Esophagus squamous epithelium (tissue), 5 donors: ENCODE results near the gene RAPGEF5. TPM values are rescaled to one million over a fixed set of nuclear protein-coding genes. Genes with fewer than 3 reads are reported as not detected.

Source experiments
- DNase-seq: peaks from one replicate; lab custom pipeline; 2025; lab: John Stamatoyannopoulos, UW
- H3K27ac ChIP-seq, 4 donors: fragments of 200-600 bp; sonication (generic); one replicate each; pipeline ENCODE4 v1.5.1; 2016 to 2019; ENCODE audit warnings: mild to moderate bottlenecking in 1 of 4
- H3K27me3 ChIP-seq, 4 donors: fragments of 200-600 bp; sonication (generic); 1 replicate in 3 of 4; 2 replicates in 1 of 4; pipeline versions ENCODE4 v1.5.1 to v1.6.0; 2017 to 2021; ENCODE audit warnings: antibody characterized with exemption in 1 of 4
- H3K36me3 ChIP-seq, 3 donors: fragments of 200-600 bp; sonication (generic); one replicate each; pipeline ENCODE4 v1.5.1; 2016 to 2019
- H3K4me1 ChIP-seq, 3 donors: fragments of 200-600 bp; sonication (generic); one replicate each; pipeline ENCODE4 v1.5.1; 2017 to 2019
- H3K4me3 ChIP-seq, 4 donors: fragments of 200-600 bp; sonication (generic); 1 replicate in 3 of 4; 2 replicates in 1 of 4; pipeline ENCODE4 v1.5.1; 2016 to 2019; ENCODE audit warnings: mild to moderate bottlenecking in 2 of 4, moderate library complexity in 1 of 4
- H3K9me3 ChIP-seq, 3 donors: fragments of 200-600 bp; sonication (generic); one replicate each; pipeline ENCODE4 v1.5.1; 2016 to 2019
- CTCF ChIP-seq, 6 experiments: fragments of 450-650 bp in 4 of 6; fragments of 200-600 bp in 2 of 6; sonication (generic) in 2 of 6; IDR thresholded peaks; one replicate each; pipeline ENCODE4 v1.5.1; 2016 to 2019; ENCODE audit warnings: antibody characterized with exemption in 6 of 6, mild to moderate bottlenecking in 4 of 6, moderate library complexity in 4 of 6
- POLR2A ChIP-seq, 4 donors: fragments of 450-650 bp; IDR thresholded peaks; one replicate each; pipeline ENCODE4 v1.6.1; 2017; ENCODE audit warnings: antibody characterized with exemption in 4 of 4, mild to moderate bottlenecking in 4 of 4, moderate library complexity in 3 of 4
- WGBS, 2 donors: methylation state at CpG; one replicate each; pipeline ENCODE4 v1.1.5; 2018; 5-methylcytosine and 5-hydroxymethylcytosine counted together
- intact Hi-C: fragments of 100-400 bp; cut with DNase I; formaldehyde crosslinking; loops from one replicate; pipeline ENCODE4 v1.15.0; 2022
- total RNA-seq, 4 donors: library from RNA; depleted of rRNA; stranded (reverse); fragments of >200 nt; gene quantifications; one replicate each; pipeline ENCODE4 v1.1.0, GENCODE V29; 2016
- donor health status: DM: yes; HTN: yes; CAD: no.

RAPGEF5 gene
- total RNA-seq, 4 donors from 2014 or later: 16.9 to 50.5 (median 38.4) TPM

GRCh38 chr7:22286436-22286835 is 70.5 kb downstream of the RAPGEF5 start:
- no peaks in the 10 kb centered on the region for H3K27me3 ChIP-seq
- no peaks in the 10 kb centered on the region for H3K4me1 ChIP-seq
- H3K4me3 ChIP-seq: no peak overlapping the region
- DNase-seq: no peak
- no peaks in the 10 kb centered on the region for H3K9me3 ChIP-seq
- H3K36me3 ChIP-seq: peaks cover 0 to 36% (median 0%) of the 10 kb centered on the region in 3 donors
- no peak overlapping the region for H3K27ac ChIP-seq
- TF ChIP-seq POLR2A (IDR thresholded peaks at IDR 0.05): no peak
- TF ChIP-seq CTCF (IDR thresholded peaks at IDR 0.05): no peak
- WGBS, 2 donors: 54 to 72% methylated on average over 2 of the region's 2 CpGs
- intact Hi-C loops: no loop called here

DNA sequence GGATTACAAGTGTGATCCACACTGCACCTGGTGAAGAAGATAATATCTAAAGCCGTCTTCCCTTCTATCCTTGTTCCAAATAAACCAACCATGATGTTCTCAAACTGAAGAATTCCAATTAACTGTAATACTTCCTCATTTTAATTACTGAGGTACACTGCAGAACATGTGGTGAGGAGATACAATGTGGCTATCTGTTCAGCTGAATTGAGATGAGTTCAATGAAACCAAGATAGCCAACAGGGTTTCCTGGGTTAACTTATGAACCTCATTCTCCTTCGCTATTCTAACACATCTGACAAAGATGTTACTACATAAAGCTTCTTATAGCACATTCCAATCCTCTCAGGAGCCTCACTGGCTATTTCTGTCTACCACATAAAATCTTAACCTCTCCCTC is 75.5 kb downstream of the RAPGEF5 start:
- no peak overlapping the region for H3K4me3 ChIP-seq
- 94 to 100% methylated on average over 2 of the region's 2 CpGs for WGBS, 2 donors
- peaks cover 0 to 11% (median 0%) of the 10 kb centered on the region in 3 donors for H3K4me1 ChIP-seq
- H3K27ac ChIP-seq: no peak overlapping the region
- intact Hi-C loops: no loop called here
- H3K36me3 ChIP-seq: no peaks in the 10 kb centered on the region
- DNase-seq: no peak
- H3K9me3 ChIP-seq: no peaks in the 10 kb centered on the region
- no peaks in the 10 kb centered on the region for H3K27me3 ChIP-seq
- TF ChIP-seq POLR2A (IDR thresholded peaks at IDR 0.05) (no peak), CTCF (IDR thresholded peaks at IDR 0.05) (no peak)

DNA sequence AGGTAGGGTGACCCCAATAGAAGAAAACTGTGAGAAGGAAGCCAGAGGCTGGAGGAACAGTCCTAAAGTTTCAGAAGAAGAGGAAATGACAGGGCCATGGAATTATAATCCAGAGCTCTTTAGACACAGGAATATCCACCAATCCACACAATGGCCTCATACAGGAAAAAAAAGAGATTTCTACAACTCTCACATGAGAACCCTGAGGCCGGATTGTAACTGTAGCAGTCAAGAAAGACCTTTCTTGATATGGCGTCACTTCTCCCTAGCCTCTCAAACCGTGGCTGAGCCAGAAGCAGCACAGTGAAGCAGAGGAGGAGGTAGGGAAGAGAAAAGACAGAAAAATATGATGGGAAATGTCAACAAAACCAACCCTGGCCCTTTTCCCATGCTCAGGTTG is 76.9 kb downstream of the RAPGEF5 start:
- H3K27ac ChIP-seq: no peak overlapping the region
- no peaks in the 10 kb centered on the region for H3K9me3 ChIP-seq
- no peaks in the 10 kb centered on the region for H3K27me3 ChIP-seq
- no peaks in the 10 kb centered on the region for H3K36me3 ChIP-seq
- no peak overlapping the region for H3K4me3 ChIP-seq
- no peak for DNase-seq
- WGBS, 2 donors: 62 to 77% methylated on average over 3 of the region's 3 CpGs
- intact Hi-C loops: no loop called here
- H3K4me1 ChIP-seq: peaks cover 0 to 11% (median 0%) of the 10 kb centered on the region in 3 donors
- TF ChIP-seq CTCF (IDR thresholded peaks at IDR 0.05) (no peak), POLR2A (IDR thresholded peaks at IDR 0.05) (no peak)

GRCh38 chr7:22278660-22279059 is 78.3 kb downstream of the RAPGEF5 start:
- peaks cover 0 to 11% (median 0%) of the 10 kb centered on the region in 3 donors for H3K4me1 ChIP-seq
- H3K4me3 ChIP-seq: no peak overlapping the region
- no peak for DNase-seq
- no peaks in the 10 kb centered on the region for H3K36me3 ChIP-seq
- WGBS, 2 donors: 41 to 57% methylated on average over 2 of the region's 2 CpGs
- no peaks in the 10 kb centered on the region for H3K27me3 ChIP-seq
- intact Hi-C loops: no loop called here
- no peak overlapping the region for H3K27ac ChIP-seq
- no peak for TF ChIP-seq POLR2A (IDR thresholded peaks at IDR 0.05)
- no peak for TF ChIP-seq CTCF (IDR thresholded peaks at IDR 0.05)
- no peaks in the 10 kb centered on the region for H3K9me3 ChIP-seq

DNA sequence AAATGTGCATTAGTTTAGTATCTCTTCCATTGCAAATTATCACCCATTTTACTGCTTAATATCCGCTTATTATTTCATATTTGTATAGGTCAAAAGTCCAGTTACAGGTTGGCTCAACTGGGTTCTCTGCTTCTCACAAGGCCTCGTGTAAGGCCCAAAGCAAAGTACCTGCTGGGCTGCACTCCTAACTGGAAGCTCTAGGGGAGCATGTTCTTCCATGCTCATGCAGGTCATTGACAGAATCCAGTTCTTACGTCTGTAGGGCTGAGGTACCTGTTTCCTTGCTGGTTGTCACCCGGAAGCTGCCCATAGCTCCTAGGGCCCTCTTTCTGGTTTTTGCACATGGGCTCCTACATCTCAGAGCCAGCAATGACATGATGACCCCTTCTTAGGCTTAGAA is 79.6 kb downstream of the RAPGEF5 start:
- WGBS, 2 donors: 89 to 96% methylated on average over 4 of the region's 4 CpGs
- H3K27me3 ChIP-seq: no peaks in the 10 kb centered on the region
- no peak for TF ChIP-seq POLR2A (IDR thresholded peaks at IDR 0.05)
- no peak for TF ChIP-seq CTCF (IDR thresholded peaks at IDR 0.05)
- no peaks in the 10 kb centered on the region for H3K9me3 ChIP-seq
- DNase-seq: no peak
- no peaks in the 10 kb centered on the region for H3K36me3 ChIP-seq
- H3K4me1 ChIP-seq: peaks cover 0 to 11% (median 0%) of the 10 kb centered on the region in 3 donors
- no peak overlapping the region for H3K4me3 ChIP-seq
- intact Hi-C loops: no loop called here
- no peak overlapping the region for H3K27ac ChIP-seq
